HG03108 (cell line): ENCODE measurements around the gene TRPM1.

Experiments used
- ATAC-seq: cut with Tn5 transposase; IDR thresholded peaks from one replicate; pipeline ENCODE4 v1.9.1; 2021; ENCODE audit warnings: moderate library complexity; ENCODE audit not compliant: unreplicated experiment

The TRPM1 gene

DNA sequence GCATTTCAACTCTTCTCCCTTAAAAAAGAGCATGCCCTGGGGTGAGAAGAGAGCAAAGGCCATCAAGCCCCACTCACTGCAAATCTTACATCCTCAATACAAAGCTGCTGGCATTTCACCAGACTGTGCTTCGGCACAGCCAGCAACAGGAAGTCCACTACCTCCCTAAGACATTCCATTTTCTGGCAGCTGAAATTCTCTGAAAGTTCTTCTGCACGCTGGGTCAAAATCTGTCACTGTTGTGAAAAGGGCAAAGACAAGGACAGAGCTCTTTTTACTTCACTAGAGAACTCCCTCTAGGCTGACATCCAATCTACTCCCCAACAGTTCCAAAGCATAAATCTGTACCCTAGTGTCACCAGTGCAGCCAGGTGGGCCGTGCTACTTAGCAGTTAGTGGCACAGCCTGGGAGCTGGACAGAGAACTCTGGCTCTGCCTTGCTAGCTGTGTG, 116.4 kb downstream of the TRPM1 start:
- ATAC-seq: no peak

DNA sequence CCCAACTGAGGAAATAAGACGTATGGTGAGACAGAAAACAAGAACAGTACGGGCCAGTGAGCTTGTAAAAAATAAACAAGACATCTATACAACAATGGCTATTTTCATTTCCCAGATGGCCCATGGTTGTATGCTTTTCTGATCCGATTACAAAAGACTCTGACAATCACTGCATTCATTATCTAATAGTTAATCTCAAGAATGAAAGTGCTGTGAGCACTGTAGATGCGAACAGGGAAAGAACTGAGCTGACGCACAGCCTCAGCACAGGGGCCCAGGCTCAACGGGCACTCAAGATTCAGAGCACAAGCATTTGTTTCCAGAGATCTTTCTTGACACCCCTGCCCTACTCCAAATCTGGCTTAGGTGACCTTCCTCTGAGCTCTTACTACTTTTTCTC, 117.0 kb downstream of the TRPM1 start:
- peak; percentile 45 for ATAC-seq

DNA sequence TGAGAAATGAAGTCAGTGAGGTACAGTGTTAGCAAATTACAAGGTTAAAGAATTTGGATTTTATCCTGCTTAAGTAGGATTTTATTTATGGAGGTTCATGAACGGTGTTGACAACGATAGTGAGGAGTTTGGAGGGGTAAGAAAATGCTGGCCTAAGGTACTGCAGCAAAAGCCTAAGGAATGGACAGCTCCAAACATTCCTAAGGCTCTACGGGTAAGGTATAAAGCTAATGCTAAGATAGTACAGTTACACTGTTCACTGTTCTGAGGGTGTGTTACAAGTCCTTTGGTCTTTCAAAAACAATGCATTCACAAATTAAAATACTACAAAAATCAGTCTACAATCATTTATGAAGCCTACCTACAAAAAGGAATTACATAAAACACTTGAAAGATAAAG, 117.4 kb downstream of the TRPM1 start:
- ATAC-seq: no peak

DNA sequence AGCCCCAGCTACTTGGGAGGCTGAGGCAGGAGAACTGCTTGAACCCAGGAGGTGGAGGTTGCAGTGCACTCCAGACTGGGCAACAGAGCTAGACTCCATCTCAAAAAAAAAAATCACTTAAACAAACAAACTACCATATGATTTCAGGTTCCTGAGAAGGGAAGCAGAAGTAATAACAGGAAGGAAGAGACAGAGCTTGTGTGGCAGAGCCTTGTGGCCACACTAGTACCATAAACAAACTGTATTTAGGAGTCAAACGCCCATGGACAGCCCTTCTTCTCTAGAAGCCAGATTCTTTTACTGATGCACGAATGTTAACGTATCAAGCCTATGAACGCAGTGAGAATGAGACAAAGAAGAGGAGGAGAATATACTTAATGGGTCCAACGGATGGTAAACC, 122.1 kb downstream of the TRPM1 start:
- ATAC-seq: no peak

DNA sequence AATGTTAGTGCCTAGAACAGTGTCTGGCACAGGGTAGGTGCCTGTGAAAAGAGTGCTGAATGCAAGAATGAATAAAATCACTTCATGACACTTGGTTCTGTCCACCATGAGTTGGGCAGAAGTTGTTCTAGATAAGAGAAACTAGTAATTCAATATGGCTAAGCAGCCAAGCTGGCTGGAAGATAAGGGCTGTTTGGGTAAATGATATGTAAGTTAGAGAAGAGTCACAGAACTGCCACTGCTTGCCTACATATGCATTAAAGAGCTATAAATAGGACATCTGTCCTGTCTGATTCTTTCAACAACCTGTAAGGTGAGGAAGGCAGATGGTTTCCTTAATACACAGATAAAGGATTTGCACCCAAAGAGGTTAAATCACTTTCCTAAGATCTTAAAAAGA, 123.2 kb downstream of the TRPM1 start:
- no peak for ATAC-seq

DNA sequence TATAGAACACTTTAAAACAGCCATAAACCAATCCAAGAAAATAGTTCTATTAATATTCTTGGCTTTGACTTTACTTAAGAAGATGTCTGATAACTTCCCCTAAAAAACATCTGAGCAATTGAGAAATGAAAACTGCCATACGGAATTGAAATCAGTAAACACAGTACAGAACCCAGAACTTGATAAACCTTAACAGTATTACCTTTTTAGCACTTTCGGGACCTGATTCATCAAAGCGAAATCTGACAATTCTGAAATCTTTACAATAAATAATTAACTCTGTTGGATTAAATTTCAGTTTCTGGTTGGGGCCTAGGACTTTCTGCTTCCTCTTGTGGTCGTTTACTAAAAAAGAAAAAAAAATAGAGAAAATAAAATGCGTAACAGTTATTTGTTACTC, 127.4 kb downstream of the TRPM1 start:
- ATAC-seq: peak; percentile 58

DNA sequence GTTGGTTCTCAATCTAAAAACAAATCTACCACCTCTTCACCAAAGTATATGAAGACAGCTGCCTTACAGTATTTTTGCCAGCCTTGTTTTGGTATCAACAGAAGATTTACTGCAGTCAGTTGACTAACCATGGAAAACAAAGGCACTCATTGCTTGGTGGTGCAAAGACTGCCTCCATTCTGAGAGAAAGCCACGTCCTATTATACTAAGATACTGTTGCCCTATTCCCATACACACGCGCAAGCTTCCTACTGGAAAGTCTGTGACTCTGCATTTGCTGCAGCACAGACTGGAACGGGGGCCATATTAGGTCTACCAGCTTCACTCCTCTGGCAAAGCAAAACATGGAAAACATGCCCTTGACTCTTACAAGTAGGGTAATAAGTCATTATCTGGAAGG, 128.1 kb downstream of the TRPM1 start:
- ATAC-seq: no peak

DNA sequence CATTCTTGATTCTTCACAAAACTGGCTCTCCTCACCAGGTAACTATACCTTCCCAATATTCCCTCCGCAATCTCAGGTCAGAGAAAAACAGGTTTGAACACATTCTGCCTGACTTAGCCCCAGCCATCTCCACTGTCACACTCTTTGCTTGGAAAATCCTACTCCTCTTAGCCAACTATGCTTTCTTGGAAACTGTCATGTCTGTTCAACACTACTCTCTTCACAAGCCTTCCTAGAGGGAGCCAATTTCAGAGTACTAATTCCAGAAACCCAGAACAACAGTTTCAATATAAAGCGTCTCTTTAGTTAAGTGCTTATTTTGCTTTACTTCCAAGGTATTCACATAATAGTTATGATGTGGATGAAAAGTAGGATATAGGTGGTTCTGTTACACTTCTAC, 131.8 kb downstream of the TRPM1 start:
- ATAC-seq: no peak

DNA sequence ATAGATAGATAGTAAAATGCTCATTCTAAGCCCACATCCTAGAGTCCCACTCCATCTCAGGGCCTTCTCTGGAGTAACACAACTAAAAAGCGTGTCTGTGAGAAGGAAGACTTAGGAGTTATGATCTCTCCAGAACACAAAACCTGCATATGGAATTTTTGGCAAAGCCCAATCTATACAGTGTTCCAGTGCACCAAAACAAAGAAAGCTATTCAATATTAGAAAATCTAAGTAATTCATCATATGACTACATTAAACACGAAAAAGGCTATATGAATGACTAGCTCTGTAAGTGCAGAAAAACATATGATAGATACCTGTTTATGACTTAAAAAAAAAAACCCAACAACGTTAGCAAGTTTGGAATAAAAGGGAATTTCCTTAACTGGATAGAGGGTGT, 137.8 kb downstream of the TRPM1 start:
- no peak for ATAC-seq

DNA sequence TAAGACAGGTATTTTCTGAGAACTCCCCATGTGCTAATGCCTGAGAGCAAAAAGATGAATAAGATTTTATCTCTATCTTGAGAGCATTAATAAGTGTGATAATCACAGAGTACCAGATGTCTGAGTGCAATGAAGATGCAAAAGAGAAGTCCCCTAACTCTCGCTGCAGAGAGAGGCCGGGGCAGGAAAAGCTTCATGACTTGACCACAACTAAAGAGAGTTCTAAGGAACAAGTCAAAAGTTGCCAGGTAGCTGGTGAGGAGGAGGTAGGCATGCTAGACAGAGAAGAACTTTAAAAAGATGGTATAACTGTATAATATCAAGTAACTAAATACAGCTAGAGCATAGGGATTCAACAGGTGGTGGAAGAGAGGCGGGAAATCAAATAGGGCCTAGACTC, 138.9 kb downstream of the TRPM1 start:
- ATAC-seq: no peak

DNA sequence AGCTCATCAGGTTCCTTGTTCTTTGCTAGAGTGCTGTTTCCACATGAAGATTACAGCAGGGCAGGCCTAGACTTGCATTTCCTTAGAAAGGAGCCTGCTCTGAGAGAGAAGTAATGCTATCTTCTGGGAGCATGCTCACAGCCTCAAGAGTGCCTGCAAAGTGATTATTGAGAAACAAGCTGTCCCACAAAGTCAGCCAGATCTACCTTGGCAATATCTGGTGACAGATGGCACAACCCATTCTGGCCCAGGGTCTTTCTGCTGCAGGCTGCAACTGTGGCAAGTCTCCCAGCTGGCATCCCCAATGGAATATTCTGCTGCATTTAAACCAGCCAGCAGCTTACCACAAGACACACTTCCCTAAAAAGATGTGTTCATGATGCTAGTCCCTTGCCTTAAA, 139.4 kb downstream of the TRPM1 start:
- no peak for ATAC-seq

DNA sequence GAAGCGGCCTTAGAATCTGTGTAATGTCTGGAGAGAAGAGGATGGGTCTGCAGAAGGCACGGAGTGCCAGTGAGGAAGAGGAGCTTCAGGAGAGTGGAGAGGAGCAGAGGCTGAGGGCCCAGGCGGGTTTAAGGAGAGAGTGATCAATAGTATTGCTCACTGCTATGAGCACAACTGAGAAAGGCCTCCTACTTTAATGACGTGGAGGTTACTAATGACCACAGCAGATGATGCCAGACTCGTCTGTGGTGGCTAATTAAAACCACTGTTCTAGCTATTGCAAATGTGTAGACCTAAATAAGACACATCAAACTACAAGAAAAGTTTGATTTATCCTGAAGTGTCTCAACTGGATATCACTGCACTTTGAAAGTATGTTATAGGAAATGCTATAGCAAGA, 143.3 kb downstream of the TRPM1 start:
- ATAC-seq: no peak

DNA sequence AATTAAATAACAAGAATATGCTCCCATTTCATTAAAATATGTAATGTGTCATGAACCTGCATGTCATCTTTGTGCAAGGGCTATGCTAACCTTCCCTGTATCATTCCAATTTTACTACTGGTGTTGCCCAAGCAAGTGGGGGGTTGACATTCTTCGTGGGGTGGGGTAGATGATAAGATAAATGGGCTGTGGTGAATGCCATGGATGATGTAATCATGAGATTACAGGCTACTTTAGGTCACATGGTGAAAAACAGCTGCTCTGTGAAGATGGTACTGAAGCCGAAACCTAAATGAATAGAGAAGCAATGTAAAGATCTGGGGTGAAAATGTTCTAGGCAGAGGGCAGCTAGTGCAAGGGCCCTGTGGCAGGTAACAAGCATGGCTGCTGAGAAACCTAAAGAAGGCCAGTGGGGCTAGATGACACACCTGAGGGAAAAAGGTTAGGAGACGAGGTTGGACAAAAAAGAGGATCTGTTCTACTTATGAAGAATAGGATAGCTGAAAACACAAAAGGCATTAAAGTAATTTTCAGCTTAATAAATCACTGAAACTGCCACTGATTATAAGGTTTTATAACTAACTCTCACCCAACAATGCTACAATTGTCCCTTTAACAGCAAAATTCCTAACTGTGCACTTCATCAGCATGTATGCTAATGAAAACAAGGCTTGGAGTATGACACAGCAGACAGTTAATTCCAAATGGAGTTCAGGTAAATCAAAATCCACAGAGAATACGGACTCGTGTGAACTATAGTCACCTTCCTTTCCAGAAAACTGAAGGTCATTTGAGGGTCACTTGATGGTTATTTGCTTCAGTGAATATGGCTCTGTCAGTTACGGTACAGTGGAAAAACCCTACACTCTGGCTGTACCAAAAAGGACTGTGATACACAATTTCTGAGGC, 145.1 kb downstream of the TRPM1 start:
- no peak for ATAC-seq

DNA sequence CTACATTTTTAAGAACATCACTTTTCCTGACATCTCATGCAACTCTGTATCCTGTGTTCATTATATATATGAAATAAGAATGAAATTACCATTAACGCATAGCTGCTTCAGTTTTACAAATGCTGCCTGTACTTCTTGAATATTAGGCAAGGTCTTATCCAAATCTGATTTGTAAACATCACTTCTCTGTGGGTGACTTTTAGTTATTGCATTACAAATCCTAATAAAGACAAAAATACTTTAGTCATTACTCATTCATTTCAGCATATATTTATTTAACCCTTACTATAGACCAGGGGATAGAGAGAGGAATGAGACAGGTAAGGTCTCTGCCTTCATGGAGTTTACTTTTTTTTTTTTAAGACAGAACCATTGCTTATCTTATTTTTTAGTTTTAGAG, 146.9 kb downstream of the TRPM1 start:
- no peak for ATAC-seq

DNA sequence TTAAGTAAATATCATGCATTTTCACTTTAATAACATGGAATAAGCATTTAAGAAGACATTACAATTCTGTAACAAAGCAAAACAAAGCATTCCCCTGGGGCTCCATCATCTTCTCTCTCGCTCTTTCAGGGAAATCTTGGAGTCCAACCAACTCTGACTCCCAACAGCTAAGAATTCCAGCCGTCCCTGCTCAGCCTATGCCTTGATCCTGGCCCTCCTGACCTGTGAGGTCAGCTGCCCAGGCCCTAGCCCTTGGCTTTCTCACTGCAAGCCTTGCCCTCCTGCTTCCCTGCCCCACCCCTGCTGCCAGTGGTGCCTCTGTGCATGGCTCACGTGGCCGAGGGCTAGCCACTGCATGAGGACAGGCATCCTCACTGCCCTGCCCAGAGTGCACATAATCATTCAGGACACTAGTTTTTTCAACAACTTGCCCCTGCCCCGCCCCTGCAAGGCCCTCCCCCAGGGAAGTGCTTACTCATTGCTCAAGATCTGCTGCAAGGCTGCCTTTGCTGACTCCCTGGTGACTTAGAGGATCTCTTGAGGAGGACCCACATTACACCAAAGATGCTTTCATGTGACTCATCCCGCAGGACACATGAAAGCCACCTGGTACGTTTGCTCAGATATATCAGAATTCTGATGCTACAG, 147.7 kb downstream of the TRPM1 start:
- no peak for ATAC-seq

DNA sequence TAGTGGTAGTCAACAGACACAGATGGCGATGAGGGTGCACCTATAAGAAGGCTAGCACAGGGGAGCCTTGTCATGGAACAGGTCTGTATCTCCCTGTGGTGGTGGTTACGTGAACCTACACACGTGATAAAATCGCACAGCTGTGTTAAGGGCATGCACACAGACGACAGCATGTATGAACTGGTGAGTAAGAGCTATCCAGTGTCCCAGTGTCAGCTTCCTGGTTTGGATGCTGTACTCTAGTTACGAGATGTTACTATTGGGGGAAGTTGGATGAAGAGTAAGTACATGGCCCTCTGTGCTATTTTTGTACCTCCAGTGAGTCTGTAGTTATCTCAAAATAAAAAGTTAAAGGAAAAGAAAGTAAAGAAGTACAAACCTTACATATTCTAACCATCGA, 148.3 kb downstream of the TRPM1 start:
- no peak for ATAC-seq
